ENCODE results near the gene SMIM35.

The SMIM35 gene

DNA sequence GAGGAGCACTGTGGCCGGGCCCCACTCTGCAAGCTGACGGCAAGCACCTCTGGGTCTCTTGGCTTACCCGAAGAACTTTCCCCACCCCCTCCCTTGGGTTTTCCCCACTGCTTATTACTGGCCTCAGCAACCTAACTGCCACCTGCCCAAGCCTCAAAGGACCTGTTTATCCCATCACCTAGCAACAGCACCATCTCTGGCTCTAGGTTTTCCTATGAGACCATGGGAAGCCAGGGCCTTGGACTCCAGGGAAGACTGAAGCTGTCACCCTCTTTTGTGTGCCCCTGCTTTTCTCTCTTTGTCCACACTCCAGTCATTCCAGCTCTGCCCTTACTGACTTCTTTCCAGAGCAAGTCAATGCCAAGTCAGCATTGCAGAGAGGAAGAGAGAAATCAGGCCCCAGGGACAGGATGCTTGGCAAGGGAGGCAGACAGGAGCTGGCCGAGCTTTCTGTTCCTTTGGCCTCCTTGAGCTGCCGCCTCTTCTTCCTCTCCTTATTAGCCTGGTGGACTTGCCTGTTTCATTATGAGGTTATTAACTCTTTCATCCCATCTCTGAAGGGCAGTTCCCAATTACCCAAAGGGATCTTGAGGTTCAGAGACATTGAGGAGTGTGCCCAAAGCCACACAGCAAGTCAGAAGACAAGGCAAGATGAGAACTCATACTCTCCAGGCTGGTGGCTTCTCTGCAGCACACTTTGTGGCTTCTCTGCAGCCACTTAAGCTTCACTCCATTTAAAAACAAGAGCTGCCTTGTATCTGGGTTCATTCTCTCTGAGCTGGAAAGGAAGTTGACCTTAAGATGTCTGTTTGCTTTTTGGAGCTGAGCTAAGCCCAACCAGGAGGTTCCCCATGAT, at the start of gene SMIM35:
Gene SMIM35, minus strand, starts transcription at position 51 of the 856 bp plus-strand sequence. CDS start 206 bp downstream, outside the sequence.
- Histone ChIP-seq H3K9ac (ENCODE audit: low read depth, low read length) (no peak within 1 kb of the TSS), H3K36me3 (ENCODE audit: control insufficient read depth, insufficient read depth, low read length) (no peaks in the 10 kb centered on the region), H3K4me1 (ENCODE audit: control insufficient read depth, insufficient read depth, low read length) (peaks cover 7% of the 10 kb centered on the region; the same call in 1 of the 2 replicates), H3K27ac (ENCODE audit: low read depth, low read length) (no peak within 1 kb of the TSS), H3K4me3 (ENCODE audit: low read depth, low read length) (no peak within 1 kb of the TSS), H3K27me3 (ENCODE audit: control insufficient read depth, insufficient read depth, low read length) (no peaks in the 10 kb centered on the region), H3K9me3 (ENCODE audit: control insufficient read depth, insufficient read depth, low read length) (no peaks in the 10 kb centered on the region)

DNA sequence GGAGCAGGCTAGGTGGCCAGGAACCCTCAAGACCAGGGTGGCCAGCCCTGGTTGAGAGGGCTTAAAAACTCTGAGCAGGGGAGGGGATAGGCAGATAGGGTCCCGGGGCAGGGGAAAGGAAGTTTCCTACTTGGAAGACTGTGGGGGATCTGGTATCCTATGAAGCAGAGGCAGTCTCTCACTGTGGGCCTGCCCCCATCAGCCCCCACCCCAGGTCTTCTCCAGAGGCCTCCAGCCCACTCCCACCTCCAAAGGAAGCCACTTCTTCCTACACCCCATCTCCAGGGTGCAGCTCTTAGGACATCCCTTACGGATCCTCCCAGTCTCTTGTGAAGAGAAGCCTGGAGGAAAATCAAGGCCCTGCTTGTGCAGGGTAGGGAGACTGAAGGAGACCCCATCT, 49.6 kb upstream of the SMIM35 start:
- H3K27me3 ChIP-seq (ENCODE audit: control insufficient read depth, insufficient read depth, low read length), result no peaks in the 10 kb centered on the region
- H3K27ac ChIP-seq (ENCODE audit: low read depth, low read length), result no peak overlapping the region
- no peaks in the 10 kb centered on the region for H3K4me1 ChIP-seq (ENCODE audit: control insufficient read depth, insufficient read depth, low read length)
- H3K4me3 ChIP-seq (ENCODE audit: low read depth, low read length), result no peak overlapping the region
- H3K9ac ChIP-seq (ENCODE audit: low read depth, low read length), result no peak overlapping the region
- H3K36me3 ChIP-seq (ENCODE audit: control insufficient read depth, insufficient read depth, low read length), result no peaks in the 10 kb centered on the region
- H3K9me3 ChIP-seq (ENCODE audit: control insufficient read depth, insufficient read depth, low read length), result no peaks in the 10 kb centered on the region

DNA sequence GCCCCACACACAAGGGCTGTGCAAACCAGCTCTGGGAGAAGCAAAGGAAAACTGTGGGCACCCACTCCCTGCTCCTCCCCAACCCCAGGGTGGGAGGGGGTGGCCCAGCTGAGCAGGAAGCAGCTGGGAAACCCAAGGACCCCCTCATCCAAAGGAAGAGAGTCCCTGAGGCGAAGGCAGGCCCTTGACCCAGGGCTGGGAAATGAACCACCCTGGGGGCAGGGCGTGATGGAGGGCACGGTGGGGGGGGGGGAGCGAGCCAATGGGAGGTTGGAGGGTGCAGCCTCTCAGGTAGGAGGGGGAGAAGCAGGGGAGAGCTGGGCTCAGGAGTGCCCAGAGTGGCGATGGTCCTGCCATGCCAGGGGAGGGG, 49.0 kb upstream of the SMIM35 start:
- H3K4me1 ChIP-seq (ENCODE audit: control insufficient read depth, insufficient read depth, low read length), result no peaks in the 10 kb centered on the region
- no peaks in the 10 kb centered on the region for H3K9me3 ChIP-seq (ENCODE audit: control insufficient read depth, insufficient read depth, low read length)

DNA sequence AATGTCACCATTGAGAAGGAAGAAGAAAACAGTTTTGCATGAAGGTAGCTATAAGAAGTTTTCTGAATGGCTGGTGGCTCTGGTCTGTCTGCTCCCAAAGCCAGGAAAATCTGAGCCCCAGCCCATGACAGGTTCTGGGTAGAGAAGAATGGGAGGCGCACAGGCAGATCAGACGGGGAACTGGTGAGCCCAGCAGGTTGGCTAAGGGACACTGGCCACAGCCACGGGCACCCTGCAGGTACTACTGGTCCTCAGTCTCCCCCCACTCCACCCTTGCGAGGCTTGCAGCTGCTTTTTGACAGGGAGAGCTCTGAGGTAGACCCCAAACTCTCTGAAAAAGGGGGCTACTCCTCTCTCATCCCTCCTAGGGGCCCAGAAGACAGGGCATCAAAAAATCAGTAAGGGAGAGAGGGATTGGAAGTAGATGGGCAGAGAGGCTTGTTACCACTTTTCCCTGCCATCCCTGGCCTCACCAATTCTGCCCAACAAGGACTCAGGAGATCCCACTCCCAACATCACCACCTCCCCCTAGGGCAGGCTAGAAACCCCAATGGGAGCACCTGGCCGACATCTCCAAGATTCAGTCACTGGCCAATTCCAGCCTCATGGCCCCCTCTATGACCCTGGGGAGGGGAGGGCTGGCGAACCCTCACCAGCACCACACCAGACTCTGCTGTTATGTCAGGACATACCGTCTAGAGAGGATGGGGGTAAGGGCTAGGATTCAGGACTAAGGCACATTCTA, 48.5 kb upstream of the SMIM35 start:
- H3K27me3 ChIP-seq (ENCODE audit: control insufficient read depth, insufficient read depth, low read length), result no peaks in the 10 kb centered on the region

More for the DNA sequence above, 49.0 kb upstream of the SMIM35 start:
- no peaks in the 10 kb centered on the region for H3K36me3 ChIP-seq (ENCODE audit: control insufficient read depth, insufficient read depth, low read length)
- no peak overlapping the region for H3K9ac ChIP-seq (ENCODE audit: low read depth, low read length)
- H3K27me3 ChIP-seq (ENCODE audit: control insufficient read depth, insufficient read depth, low read length), result no peaks in the 10 kb centered on the region
- H3K4me3 ChIP-seq (ENCODE audit: low read depth, low read length), result no peak overlapping the region
- H3K27ac ChIP-seq (ENCODE audit: low read depth, low read length), result no peak overlapping the region

DNA sequence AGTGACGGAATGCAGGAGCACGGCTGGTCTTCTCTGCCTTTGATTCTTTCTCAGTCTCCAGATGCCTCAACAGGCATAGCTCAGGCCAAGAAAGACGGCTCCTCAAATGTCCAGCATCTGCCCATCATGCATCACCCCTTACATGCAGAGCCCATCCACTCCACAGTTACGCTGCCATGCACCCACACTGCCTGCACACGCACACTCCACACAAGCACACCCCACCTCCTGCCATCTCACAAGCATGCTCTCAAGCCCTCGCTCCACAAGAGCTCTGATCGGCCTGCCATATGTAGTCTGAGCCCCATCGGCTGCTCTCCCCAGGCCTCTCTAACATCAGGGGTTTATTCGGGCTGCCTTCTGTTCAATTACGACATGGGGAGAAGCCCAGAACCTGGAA, 47.1 kb upstream of the SMIM35 start:
- H3K9ac ChIP-seq (ENCODE audit: low read depth, low read length), result no peak overlapping the region
- H3K36me3 ChIP-seq (ENCODE audit: control insufficient read depth, insufficient read depth, low read length), result no peaks in the 10 kb centered on the region
- H3K9me3 ChIP-seq (ENCODE audit: control insufficient read depth, insufficient read depth, low read length), result no peaks in the 10 kb centered on the region
- no peak overlapping the region for H3K4me3 ChIP-seq (ENCODE audit: low read depth, low read length)
- H3K27ac ChIP-seq (ENCODE audit: low read depth, low read length), result no peak overlapping the region
- no peaks in the 10 kb centered on the region for H3K27me3 ChIP-seq (ENCODE audit: control insufficient read depth, insufficient read depth, low read length)
- H3K4me1 ChIP-seq (ENCODE audit: control insufficient read depth, insufficient read depth, low read length), result no peaks in the 10 kb centered on the region

More for the DNA sequence above, 48.5 kb upstream of the SMIM35 start:
- Histone ChIP-seq H3K4me3 (ENCODE audit: low read depth, low read length) (no peak overlapping the region), H3K27ac (ENCODE audit: low read depth, low read length) (no peak overlapping the region), H3K9me3 (ENCODE audit: control insufficient read depth, insufficient read depth, low read length) (no peaks in the 10 kb centered on the region), H3K36me3 (ENCODE audit: control insufficient read depth, insufficient read depth, low read length) (no peaks in the 10 kb centered on the region), H3K4me1 (ENCODE audit: control insufficient read depth, insufficient read depth, low read length) (no peaks in the 10 kb centered on the region), H3K9ac (ENCODE audit: low read depth, low read length) (no peak overlapping the region)

DNA sequence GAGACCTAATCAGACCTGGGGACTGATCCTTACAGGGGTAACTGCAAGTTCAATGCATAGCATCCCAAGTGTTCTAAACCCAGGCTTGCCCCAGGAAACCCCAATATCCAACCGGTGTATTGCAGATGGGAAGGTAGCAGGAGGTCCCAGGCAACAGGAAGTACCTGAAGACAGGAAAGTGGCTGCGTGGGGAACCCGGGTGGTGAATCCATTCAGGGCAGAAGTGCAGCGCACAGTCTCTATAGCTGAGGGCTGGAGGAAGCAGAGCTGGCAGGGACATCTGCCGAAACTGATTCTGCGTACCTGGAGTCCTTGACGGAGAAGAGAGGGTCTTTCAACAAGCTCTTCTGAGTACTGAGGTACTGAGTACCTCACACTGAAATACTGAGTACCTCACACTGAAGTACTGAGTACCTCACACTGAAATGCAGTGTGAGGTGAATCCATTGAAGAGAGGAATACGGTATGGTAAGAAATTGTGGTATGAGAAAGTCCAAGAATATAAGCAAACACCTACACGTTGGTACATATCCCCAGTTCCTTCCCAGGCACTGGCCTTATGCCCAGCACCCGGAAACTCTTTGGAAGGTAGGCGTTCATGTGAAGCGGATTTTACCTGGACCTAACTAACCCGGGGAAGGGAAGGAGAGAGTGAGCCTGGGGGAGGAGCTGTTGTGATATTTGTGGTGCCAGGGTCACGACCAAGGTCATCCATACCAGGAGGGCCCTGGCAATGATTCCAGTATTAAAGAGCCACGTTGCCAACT, 45.8 kb upstream of the SMIM35 start:
- no peaks in the 10 kb centered on the region for H3K36me3 ChIP-seq (ENCODE audit: control insufficient read depth, insufficient read depth, low read length)
- no peaks in the 10 kb centered on the region for H3K9me3 ChIP-seq (ENCODE audit: control insufficient read depth, insufficient read depth, low read length)
- no peaks in the 10 kb centered on the region for H3K4me1 ChIP-seq (ENCODE audit: control insufficient read depth, insufficient read depth, low read length)
- no peak overlapping the region for H3K9ac ChIP-seq (ENCODE audit: low read depth, low read length)
- no peaks in the 10 kb centered on the region for H3K27me3 ChIP-seq (ENCODE audit: control insufficient read depth, insufficient read depth, low read length)
- no peak overlapping the region for H3K27ac ChIP-seq (ENCODE audit: low read depth, low read length)
- H3K4me3 ChIP-seq (ENCODE audit: low read depth, low read length), result no peak overlapping the region

DNA sequence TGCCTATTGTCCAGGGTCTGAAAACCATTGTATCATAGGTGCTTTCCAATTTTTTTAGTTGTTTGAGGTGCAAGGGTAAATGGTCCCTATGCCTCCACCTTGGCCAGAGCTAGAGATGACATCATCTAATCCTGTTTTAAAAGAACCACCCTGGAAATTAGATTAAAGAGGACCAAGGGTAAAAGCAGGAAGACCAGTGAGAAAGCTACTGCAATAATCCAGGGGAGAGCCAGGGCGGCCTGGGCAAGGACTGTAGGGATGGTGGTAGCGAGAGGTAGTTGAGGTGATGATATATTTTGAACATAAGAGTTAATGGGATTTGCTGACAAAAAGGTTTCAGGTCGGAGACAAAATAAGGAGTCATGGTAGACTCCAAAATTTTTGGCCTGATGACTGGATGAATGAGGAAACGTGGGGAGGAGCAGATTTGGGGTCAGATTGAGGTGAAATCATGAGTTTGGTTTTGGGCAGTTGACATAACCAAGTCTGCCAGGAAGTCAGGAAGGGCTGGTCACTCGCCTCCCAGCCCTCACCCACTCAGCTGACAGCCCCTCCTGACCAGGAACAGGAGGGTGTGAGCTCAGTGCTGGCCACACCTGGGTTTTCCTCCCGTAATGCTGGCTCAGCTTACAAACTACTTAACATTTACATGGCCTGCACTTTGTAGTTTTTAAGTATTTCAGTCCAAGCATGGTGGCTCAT, 42.9 kb upstream of the SMIM35 start:
- Histone ChIP-seq H3K36me3 (ENCODE audit: control insufficient read depth, insufficient read depth, low read length) (no peaks in the 10 kb centered on the region), H3K27me3 (ENCODE audit: control insufficient read depth, insufficient read depth, low read length) (no peaks in the 10 kb centered on the region), H3K9me3 (ENCODE audit: control insufficient read depth, insufficient read depth, low read length) (no peaks in the 10 kb centered on the region), H3K9ac (ENCODE audit: low read depth, low read length) (no peak overlapping the region), H3K4me3 (ENCODE audit: low read depth, low read length) (no peak overlapping the region), H3K27ac (ENCODE audit: low read depth, low read length) (no peak overlapping the region), H3K4me1 (ENCODE audit: control insufficient read depth, insufficient read depth, low read length) (no peaks in the 10 kb centered on the region)

DNA sequence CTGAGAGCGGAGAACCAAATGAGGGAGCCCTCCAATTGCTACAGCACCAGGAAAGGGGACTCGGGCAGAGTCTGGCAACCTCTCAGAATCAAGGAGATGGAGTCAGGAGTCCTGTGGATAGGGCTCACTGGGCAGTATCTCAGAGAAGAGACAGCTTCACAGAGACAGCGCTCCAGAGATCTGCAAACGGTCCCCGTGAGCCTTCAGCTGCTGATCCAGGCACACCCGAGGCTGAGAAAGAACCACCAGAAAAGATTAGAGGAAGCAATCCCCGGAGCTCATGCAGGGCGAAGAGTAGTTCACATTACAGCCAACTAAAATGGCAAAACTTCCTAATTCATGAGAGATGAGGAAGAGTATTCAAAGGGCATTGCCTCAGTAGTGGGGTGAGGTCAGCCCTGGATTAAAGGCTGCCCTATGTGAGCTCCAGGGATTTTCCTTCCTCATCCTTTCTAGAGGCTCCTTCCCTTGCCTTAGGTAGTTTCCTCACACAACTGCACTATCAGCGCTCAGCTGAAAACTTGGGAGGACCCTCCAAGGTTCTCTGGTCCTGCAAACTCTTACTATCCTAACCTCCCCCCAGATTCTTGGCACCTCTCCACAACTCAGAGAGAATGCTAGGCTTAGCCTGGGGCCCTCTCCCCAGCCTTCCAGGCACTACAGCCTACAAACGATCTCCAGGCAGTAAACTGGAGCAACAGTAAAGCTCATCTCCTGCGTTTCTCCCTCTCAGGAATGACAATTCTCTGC, 42.1 kb upstream of the SMIM35 start:
- H3K9ac ChIP-seq (ENCODE audit: low read depth, low read length), result no peak overlapping the region
- H3K4me1 ChIP-seq (ENCODE audit: control insufficient read depth, insufficient read depth, low read length), result no peaks in the 10 kb centered on the region
- H3K4me3 ChIP-seq (ENCODE audit: low read depth, low read length), result no peak overlapping the region
- no peaks in the 10 kb centered on the region for H3K36me3 ChIP-seq (ENCODE audit: control insufficient read depth, insufficient read depth, low read length)
- H3K27ac ChIP-seq (ENCODE audit: low read depth, low read length), result no peak overlapping the region
- no peaks in the 10 kb centered on the region for H3K9me3 ChIP-seq (ENCODE audit: control insufficient read depth, insufficient read depth, low read length)
- H3K27me3 ChIP-seq (ENCODE audit: control insufficient read depth, insufficient read depth, low read length), result no peaks in the 10 kb centered on the region

DNA sequence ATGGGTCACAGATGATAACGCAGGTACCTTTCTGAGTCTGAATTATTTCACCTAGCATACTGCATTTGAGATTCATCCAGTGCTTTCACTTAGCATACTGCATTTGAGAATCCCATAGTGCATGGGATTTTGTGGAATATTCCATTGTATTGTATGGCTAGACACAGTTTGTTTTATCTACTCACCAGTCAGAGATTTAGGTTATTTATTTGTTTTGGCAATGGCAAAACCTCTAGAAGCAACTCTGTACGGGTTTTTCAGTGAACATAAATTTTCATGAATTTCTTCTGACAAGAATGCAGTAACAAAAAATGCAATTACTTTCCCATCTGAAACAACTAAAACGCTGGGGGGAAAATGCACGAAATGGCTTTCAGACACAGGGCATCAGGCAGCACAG, 41.5 kb upstream of the SMIM35 start:
- H3K36me3 ChIP-seq (ENCODE audit: control insufficient read depth, insufficient read depth, low read length), result no peaks in the 10 kb centered on the region
- no peaks in the 10 kb centered on the region for H3K4me1 ChIP-seq (ENCODE audit: control insufficient read depth, insufficient read depth, low read length)
- no peak overlapping the region for H3K9ac ChIP-seq (ENCODE audit: low read depth, low read length)
- no peak overlapping the region for H3K27ac ChIP-seq (ENCODE audit: low read depth, low read length)
- H3K9me3 ChIP-seq (ENCODE audit: control insufficient read depth, insufficient read depth, low read length), result no peaks in the 10 kb centered on the region
- H3K4me3 ChIP-seq (ENCODE audit: low read depth, low read length), result no peak overlapping the region
- H3K27me3 ChIP-seq (ENCODE audit: control insufficient read depth, insufficient read depth, low read length), result no peaks in the 10 kb centered on the region
